ENCODE data around the gene PLA2G2D.

The PLA2G2D gene

GRCh38 chr1:20078171-20078651, 41.1 kb downstream of the PLA2G2D start:
- Histone ChIP-seq H3K9me3 (ENCODE audit: control insufficient read depth, insufficient read depth, low read depth, low read length) (no peaks in the 10 kb centered on the region), H3K4me3 (ENCODE audit: low read depth, low read length) (no peak overlapping the region), H3K27ac (ENCODE audit: extremely low read depth, low read depth, low read length) (no peak overlapping the region), H3K36me3 (ENCODE audit: control insufficient read depth in 2 of 2, insufficient read depth in 1 of 2, low read length in 2 of 2) (no peaks in the 10 kb centered on the region), H3K4me1 (ENCODE audit: control insufficient read depth, insufficient read depth, low read length) (no peaks in the 10 kb centered on the region)
- TF ChIP-seq YY1 (tag by site-specific recombination; IDR thresholded peaks at IDR 0.05) = no peak
- no peak for TF ChIP-seq ZNF10 (tag by site-specific recombination; IDR thresholded peaks at IDR 0.05)
- TF ChIP-seq ZNF768 (tag by site-specific recombination; IDR thresholded peaks at IDR 0.05) = no peak
- no peak for TF ChIP-seq TCF7L2 (IDR thresholded peaks at IDR 0.05; ENCODE audit: borderline replicate concordance, low read depth, low read length)
- TF ChIP-seq BCL11A (tag by site-specific recombination; IDR thresholded peaks at IDR 0.05; ENCODE audit: low read depth) = no peak
- TF ChIP-seq ZFP41 (tag by site-specific recombination; IDR thresholded peaks at IDR 0.05; ENCODE audit: borderline replicate concordance) = no peak
- TF ChIP-seq ZNF223 (tag by site-specific recombination; IDR thresholded peaks at IDR 0.05) = no peak
- POLR2A ChIA-PET = no interaction called here
- CTCF ChIA-PET = no interaction called here

GRCh38 chr1:20076710-20077461, 42.5 kb downstream of the PLA2G2D start:
- POLR2A ChIA-PET = no interaction called here

GRCh38 chr1:20076223-20076622, 43.1 kb downstream of the PLA2G2D start:
- no peak overlapping the region for H3K27ac ChIP-seq (ENCODE audit: extremely low read depth, low read depth, low read length)
- TF ChIP-seq ZNF354C (tag by site-specific recombination; IDR thresholded peaks at IDR 0.05; ENCODE audit: borderline replicate concordance, low read depth) = no peak
- no peak for TF ChIP-seq ZNF501 (tag by site-specific recombination; IDR thresholded peaks at IDR 0.05)
- TF ChIP-seq ZEB2 (tag by site-specific recombination; IDR thresholded peaks at IDR 0.05) = no peak
- no peak for TF ChIP-seq CTCF (tag by site-specific recombination; IDR thresholded peaks at IDR 0.05)
- no peak for TF ChIP-seq PRDM1 (tag by site-specific recombination; IDR thresholded peaks at IDR 0.05)
- no peak for TF ChIP-seq MEIS1 (CRISPR knock-in tag; IDR thresholded peaks at IDR 0.05; ENCODE audit: borderline replicate concordance)
- TF ChIP-seq GLI4 (tag by site-specific recombination; IDR thresholded peaks at IDR 0.05) = no peak
- no peak for TF ChIP-seq HIC1 (tag by site-specific recombination; IDR thresholded peaks at IDR 0.05)
- TF ChIP-seq ZNF18 (tag by site-specific recombination; IDR thresholded peaks at IDR 0.05) = no peak
- no peak for TF ChIP-seq ZNF433 (tag by site-specific recombination; IDR thresholded peaks at IDR 0.05; ENCODE audit: low read depth)
- TF ChIP-seq ZNF585B (tag by site-specific recombination; IDR thresholded peaks at IDR 0.05) = no peak
- no peak for TF ChIP-seq WT1 (tag by site-specific recombination; IDR thresholded peaks at IDR 0.05)
- no peaks in the 10 kb centered on the region for H3K9me3 ChIP-seq (ENCODE audit: control insufficient read depth, insufficient read depth, low read depth, low read length)
- ChIA-PET POLR2A (no interaction called here), CTCF (interaction anchor here (0.6 kb wide), 1 partner anchor 11 kb away, joined by 4 read pairs; no protein-coding TSS in a partner anchor)
- H3K4me1 ChIP-seq (ENCODE audit: control insufficient read depth, insufficient read depth, low read length) = no peaks in the 10 kb centered on the region
- H3K4me3 ChIP-seq (ENCODE audit: low read depth, low read length) = no peak overlapping the region
- H3K36me3 ChIP-seq (ENCODE audit: control insufficient read depth in 2 of 2, insufficient read depth in 1 of 2, low read length in 2 of 2) = no peaks in the 10 kb centered on the region

More at GRCh38 chr1:20076710-20077461, 42.5 kb downstream of the PLA2G2D start:
- H3K27ac ChIP-seq (ENCODE audit: extremely low read depth, low read depth, low read length) = no peak overlapping the region
- H3K36me3 ChIP-seq (ENCODE audit: control insufficient read depth in 2 of 2, insufficient read depth in 1 of 2, low read length in 2 of 2) = no peaks in the 10 kb centered on the region
- CTCF ChIA-PET = interaction anchor here (0.6 to 0.7 kb wide), 2 partner anchors 10 to 373 kb away, joined by 3 to 4 read pairs; no protein-coding TSS in a partner anchor
- no peaks in the 10 kb centered on the region for H3K4me1 ChIP-seq (ENCODE audit: control insufficient read depth, insufficient read depth, low read length)
- H3K4me3 ChIP-seq (ENCODE audit: low read depth, low read length) = no peak overlapping the region
- H3K9me3 ChIP-seq (ENCODE audit: control insufficient read depth, insufficient read depth, low read depth, low read length) = no peaks in the 10 kb centered on the region
- TF ChIP-seq ZNF624 (tag by site-specific recombination; IDR thresholded peaks at IDR 0.05) = no peak

Measured in HEK293 (cell line).